Measurements from ENCODE around the gene MYO7B. TPM values are rescaled to one million over a fixed set of nuclear protein-coding genes. Genes with fewer than 3 reads are reported as not detected.

The MYO7B gene
- total RNA-seq, 4 donors from 2014 or later, result 214 to 1,039 (median 594) TPM

DNA sequence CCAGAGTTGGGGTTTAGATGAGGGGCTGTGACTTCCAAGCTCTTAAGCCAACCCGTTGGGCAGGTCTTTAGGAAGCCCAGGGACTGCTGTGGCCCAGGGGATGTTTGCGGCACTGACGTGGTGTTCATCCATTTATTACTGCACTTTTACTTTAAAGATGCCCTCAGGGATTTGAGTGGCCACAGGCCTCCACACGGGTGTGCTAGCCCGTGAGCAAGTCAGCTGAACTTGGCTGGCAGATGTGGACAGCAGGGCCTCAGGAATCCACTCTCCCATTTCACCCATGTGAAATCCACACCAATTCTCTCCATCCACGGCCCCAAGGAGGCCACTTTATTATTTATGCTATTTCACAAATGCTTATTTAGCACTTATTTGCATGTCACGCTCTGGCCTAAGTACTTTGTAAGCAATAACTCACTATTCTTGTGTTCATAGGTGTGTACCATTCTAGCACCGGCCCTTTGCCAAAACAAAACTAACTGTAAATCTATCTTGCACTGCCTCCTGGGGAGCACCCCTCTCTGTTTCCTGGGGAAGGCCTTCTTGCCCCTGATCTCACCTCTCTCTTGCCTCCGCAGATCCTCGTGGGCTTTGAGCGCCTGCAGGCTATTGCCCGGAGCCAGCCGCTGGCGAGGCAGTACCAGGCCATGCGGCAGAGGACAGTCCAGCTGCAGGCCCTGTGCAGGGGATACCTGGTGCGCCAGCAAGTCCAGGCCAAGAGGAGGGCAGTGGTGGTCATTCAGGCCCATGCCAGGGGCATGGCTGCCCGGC lies 71.3 kb downstream of the MYO7B start:
- TF ChIP-seq POLR2A (IDR thresholded peaks at IDR 0.05), result no peak
- TF ChIP-seq, protein P1, sequence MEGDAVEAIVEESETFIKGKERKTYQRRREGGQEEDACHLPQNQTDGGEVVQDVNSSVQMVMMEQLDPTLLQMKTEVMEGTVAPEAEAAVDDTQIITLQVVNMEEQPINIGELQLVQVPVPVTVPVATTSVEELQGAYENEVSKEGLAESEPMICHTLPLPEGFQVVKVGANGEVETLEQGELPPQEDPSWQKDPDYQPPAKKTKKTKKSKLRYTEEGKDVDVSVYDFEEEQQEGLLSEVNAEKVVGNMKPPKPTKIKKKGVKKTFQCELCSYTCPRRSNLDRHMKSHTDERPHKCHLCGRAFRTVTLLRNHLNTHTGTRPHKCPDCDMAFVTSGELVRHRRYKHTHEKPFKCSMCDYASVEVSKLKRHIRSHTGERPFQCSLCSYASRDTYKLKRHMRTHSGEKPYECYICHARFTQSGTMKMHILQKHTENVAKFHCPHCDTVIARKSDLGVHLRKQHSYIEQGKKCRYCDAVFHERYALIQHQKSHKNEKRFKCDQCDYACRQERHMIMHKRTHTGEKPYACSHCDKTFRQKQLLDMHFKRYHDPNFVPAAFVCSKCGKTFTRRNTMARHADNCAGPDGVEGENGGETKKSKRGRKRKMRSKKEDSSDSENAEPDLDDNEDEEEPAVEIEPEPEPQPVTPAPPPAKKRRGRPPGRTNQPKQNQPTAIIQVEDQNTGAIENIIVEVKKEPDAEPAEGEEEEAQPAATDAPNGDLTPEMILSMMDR (IDR thresholded peaks at IDR 0.05), result no peak
- Histone ChIP-seq H3K36me3 (peaks cover 0 to 68% (median 0%) of the 10 kb centered on the region in 3 donors), H3K4me1 (no peaks in the 10 kb centered on the region), H3K27ac (no peak overlapping the region), H3K4me3 (no peak overlapping the region), H3K9me3 (peaks cover 0 to 3% (median 0%) of the 10 kb centered on the region in 4 donors), H3K27me3 (no peaks in the 10 kb centered on the region)
- peak in 1 of 3 donors; percentile 22 for DNase-seq

DNA sequence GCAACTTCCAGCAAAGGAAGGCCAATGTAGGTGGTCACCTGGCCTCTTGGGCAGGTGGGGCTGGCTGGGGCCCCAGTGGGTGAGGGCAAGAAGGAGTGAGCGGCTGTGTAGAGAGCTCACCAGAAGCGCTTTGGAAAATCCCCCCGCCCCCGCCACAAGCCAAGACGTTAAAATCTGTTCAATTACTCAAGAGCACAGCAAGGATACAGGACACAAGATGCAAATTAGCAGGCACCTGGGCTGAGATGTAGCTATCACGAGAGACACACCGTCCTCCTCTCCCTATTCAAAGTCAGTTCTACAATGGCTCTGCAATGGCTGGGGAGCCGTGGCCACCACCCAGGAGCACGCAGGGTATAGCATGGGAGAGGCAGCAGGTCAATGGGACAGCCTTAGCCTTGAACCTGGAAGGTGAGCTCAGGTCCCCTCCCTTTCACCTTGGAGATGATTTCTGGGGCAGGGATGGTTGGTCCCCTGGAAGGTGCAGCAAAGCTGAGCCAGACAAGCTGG lies 72.0 kb downstream of the MYO7B start:
- TF ChIP-seq, protein P1 (IDR thresholded peaks at IDR 0.05), result no peak
- Histone ChIP-seq H3K4me3 (no peak overlapping the region), H3K27ac (no peak overlapping the region), H3K36me3 (peaks cover 0 to 69% (median 0%) of the 10 kb centered on the region in 3 donors), H3K27me3 (no peaks in the 10 kb centered on the region), H3K9me3 (peaks cover 0 to 3% (median 0%) of the 10 kb centered on the region in 4 donors), H3K4me1 (no peaks in the 10 kb centered on the region)
- DNase-seq, result peak in 1 of 3 donors; percentile 42

DNA sequence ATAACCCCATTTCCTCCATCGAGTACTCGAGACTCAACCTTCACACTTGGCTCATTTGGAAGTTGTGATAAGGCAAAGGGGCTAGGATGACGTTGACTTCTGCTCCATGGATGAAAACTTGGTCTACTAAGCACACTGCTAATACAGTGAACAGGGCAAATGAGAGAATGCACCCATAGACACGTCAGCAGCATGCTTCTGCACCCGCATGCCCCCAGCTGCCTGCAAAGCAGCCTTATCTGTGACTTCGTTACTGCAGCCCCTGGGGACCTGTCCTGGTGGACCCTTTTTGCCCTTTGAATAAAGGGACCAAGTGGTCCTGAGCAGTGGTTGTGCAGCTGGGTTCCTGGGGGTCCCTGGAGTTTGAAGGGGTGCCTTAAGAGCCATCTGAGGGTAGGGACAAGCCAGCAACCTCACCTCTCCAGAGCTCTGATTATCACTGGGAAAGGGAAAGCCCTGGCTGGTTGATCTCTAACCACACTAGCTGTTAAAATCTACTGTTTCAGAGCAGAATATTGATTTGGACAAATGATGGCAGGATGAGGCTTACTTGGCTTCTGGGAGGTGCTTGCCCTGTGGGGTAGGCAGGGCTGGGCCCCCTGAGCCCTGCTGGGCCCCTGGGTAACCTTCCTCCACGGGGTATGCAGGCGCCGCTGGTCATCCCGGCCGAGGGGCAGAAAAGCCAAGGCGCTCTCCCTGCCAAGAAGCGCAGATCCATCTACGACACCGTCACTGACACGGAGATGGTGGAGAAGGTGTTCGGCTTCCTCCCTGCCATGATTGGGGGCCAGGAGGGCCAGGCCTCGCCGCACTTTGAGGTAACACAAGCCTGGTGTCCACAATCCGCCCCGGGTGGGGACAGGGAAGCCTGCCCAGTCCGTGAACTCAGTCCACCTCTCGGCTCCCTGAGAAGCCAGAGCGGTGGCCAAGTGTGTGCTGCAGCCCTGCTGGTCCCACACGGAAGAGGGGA lies 72.9 kb downstream of the MYO7B start:
- no peak overlapping the region for H3K27ac ChIP-seq
- no peaks in the 10 kb centered on the region for H3K27me3 ChIP-seq
- TF ChIP-seq, protein P1 (IDR thresholded peaks at IDR 0.05), result no peak
- TF ChIP-seq POLR2A (IDR thresholded peaks at IDR 0.05), result no peak
- no peaks in the 10 kb centered on the region for H3K4me1 ChIP-seq
- no peak overlapping the region for H3K4me3 ChIP-seq
- H3K9me3 ChIP-seq, result peaks cover 0 to 3% (median 0%) of the 10 kb centered on the region in 4 donors
- H3K36me3 ChIP-seq, result peaks cover 0 to 70% (median 0%) of the 10 kb centered on the region in 3 donors
- peak; percentile 11 to 44 (median 37) for DNase-seq

DNA sequence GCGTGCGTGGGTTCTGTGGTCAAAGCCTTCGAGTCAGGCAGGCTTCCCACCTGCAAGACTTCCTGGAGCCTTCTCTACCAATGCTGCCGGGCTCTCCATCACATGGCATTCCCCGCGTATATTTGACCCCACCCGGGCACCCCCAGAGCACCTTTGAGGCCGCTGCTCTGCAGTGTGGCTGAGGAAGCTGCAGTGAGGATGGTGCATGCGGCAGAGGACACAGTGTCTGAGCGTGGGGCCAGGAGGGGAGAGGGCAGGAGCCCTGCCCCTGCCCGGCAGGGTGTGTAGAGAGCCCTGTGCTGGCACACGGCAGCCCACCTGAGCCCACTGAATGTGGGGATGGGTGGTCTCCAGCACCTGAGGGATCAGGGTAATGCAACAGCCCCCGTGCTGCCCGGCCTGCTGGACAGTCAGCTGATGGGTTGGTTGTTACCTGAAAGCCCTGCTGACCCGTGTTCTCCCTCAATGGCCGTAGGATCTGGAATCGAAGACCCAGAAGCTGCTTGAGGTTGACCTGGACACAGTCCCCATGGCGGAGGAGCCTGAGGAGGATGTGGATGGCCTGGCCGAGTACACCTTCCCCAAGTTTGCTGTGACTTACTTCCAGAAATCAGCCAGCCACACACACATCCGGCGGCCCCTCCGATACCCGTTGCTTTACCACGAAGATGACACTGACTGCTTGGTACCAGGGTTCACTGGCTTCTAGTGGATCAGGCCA lies 73.7 kb downstream of the MYO7B start:
- Histone ChIP-seq H3K4me1 (no peaks in the 10 kb centered on the region), H3K27me3 (no peaks in the 10 kb centered on the region), H3K27ac (no peak overlapping the region), H3K9me3 (peaks cover 0 to 3% (median 0%) of the 10 kb centered on the region in 4 donors), H3K4me3 (no peak overlapping the region), H3K36me3 (peaks cover 0 to 74% (median 0%) of the 10 kb centered on the region in 3 donors)
- TF ChIP-seq POLR2A (IDR thresholded peaks at IDR 0.05), result no peak
- TF ChIP-seq, protein P1 (IDR thresholded peaks at IDR 0.05), result no peak
- DNase-seq, result peak; percentile 12 to 34 (median 32)

DNA sequence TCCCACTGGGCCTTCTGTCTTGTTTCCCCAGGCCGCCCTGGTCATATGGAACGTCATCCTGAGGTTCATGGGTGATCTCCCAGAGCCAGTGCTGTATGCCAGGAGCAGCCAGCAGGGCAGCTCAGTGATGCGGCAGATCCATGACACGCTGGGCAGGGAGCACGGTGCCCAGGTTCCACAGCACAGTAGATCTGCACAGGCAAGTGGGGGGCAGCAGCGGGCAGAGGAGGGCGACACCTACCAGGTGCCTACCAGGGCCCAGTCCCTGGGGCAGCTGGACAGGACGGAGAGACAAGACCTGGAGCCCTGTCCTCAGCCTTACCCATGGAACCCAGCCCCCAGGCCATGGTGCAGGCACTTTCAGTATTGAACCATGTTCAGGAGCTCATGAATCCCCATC lies 74.3 kb downstream of the MYO7B start:
- peak in 2 of 3 donors; percentile 22 to 33 for DNase-seq
- H3K9me3 ChIP-seq, result peaks cover 0 to 3% (median 0%) of the 10 kb centered on the region in 4 donors
- TF ChIP-seq POLR2A (IDR thresholded peaks at IDR 0.05), result no peak
- TF ChIP-seq, protein P1 (IDR thresholded peaks at IDR 0.05), result no peak
- H3K36me3 ChIP-seq, result peaks cover 0 to 79% (median 0%) of the 10 kb centered on the region in 3 donors
- no peaks in the 10 kb centered on the region for H3K27me3 ChIP-seq
- no peaks in the 10 kb centered on the region for H3K4me1 ChIP-seq
- no peak overlapping the region for H3K4me3 ChIP-seq
- H3K27ac ChIP-seq, result no peak overlapping the region

Measured in Peyer's patch (tissue), 4 donors.